ENCODE results near the gene SYNPO2.
"Not testable (repeated sequence)": the region's sequence is repeated elsewhere in the genome, so short reads cannot be mapped to it uniquely, and the experiment has no call there.

The SYNPO2 gene

GRCh38 chr4:118967393-118967792 is 78.7 kb downstream of the SYNPO2 start:
- H3K4me3 ChIP-seq (ENCODE audit: low read length): no peak overlapping the region
- H3K27me3 ChIP-seq (ENCODE audit: control insufficient read depth, insufficient read depth, low read length): no peaks in the 10 kb centered on the region
- H3K9ac ChIP-seq (ENCODE audit: low read length): no peak overlapping the region
- peaks cover 63% of the 10 kb centered on the region for H3K4me1 ChIP-seq (ENCODE audit: control insufficient read depth, insufficient read depth, low read length)
- H3K36me3 ChIP-seq (ENCODE audit: control insufficient read depth, insufficient read depth, low read length): no peaks in the 10 kb centered on the region
- H3K27ac ChIP-seq (ENCODE audit: low read depth, low read length): peak overlapping the region; percentile 80

- H3K4me1 ChIP-seq (ENCODE audit: control insufficient read depth, insufficient read depth, low read length): peaks cover 68% of the 10 kb centered on the region
- H3K27ac ChIP-seq (ENCODE audit: low read depth, low read length): peak overlapping the region; percentile 80
- H3K9ac ChIP-seq (ENCODE audit: low read length): no peak overlapping the region
Observed at GRCh38 chr4:118968005-118968404, 79.4 kb downstream of the SYNPO2 start.

GRCh38 chr4:118968813-118969212 is 80.2 kb downstream of the SYNPO2 start:
- no peak overlapping the region for H3K9ac ChIP-seq (ENCODE audit: low read length)
- peak overlapping the region; percentile 80 for H3K27ac ChIP-seq (ENCODE audit: low read depth, low read length)
- H3K4me1 ChIP-seq (ENCODE audit: control insufficient read depth, insufficient read depth, low read length): peaks cover 72% of the 10 kb centered on the region

More at GRCh38 chr4:118968005-118968404, 79.4 kb downstream of the SYNPO2 start:
- no peaks in the 10 kb centered on the region for H3K36me3 ChIP-seq (ENCODE audit: control insufficient read depth, insufficient read depth, low read length)
- no peak overlapping the region for H3K4me3 ChIP-seq (ENCODE audit: low read length)
- no peaks in the 10 kb centered on the region for H3K27me3 ChIP-seq (ENCODE audit: control insufficient read depth, insufficient read depth, low read length)

GRCh38 chr4:118969359-118969758 is 80.7 kb downstream of the SYNPO2 start:
- no peak overlapping the region for H3K9ac ChIP-seq (ENCODE audit: low read length)
- H3K4me3 ChIP-seq (ENCODE audit: low read length): no peak overlapping the region
- peak overlapping the region; percentile 80 for H3K27ac ChIP-seq (ENCODE audit: low read depth, low read length)
- H3K27me3 ChIP-seq (ENCODE audit: control insufficient read depth, insufficient read depth, low read length): no peaks in the 10 kb centered on the region
- H3K36me3 ChIP-seq (ENCODE audit: control insufficient read depth, insufficient read depth, low read length): no peaks in the 10 kb centered on the region
- H3K4me1 ChIP-seq (ENCODE audit: control insufficient read depth, insufficient read depth, low read length): peaks cover 75% of the 10 kb centered on the region

More at GRCh38 chr4:118968813-118969212, 80.2 kb downstream of the SYNPO2 start:
- Histone ChIP-seq H3K27me3 (ENCODE audit: control insufficient read depth, insufficient read depth, low read length) (no peaks in the 10 kb centered on the region), H3K36me3 (ENCODE audit: control insufficient read depth, insufficient read depth, low read length) (no peaks in the 10 kb centered on the region), H3K4me3 (ENCODE audit: low read length) (no peak overlapping the region)

GRCh38 chr4:118972167-118972566 is 83.5 kb downstream of the SYNPO2 start:
- H3K36me3 ChIP-seq (ENCODE audit: control insufficient read depth, insufficient read depth, low read length): no peaks in the 10 kb centered on the region
- peak overlapping the region; percentile 80 for H3K27ac ChIP-seq (ENCODE audit: low read depth, low read length)
- no peaks in the 10 kb centered on the region for H3K27me3 ChIP-seq (ENCODE audit: control insufficient read depth, insufficient read depth, low read length)
- H3K9ac ChIP-seq (ENCODE audit: low read length): no peak overlapping the region
- peaks cover 64% of the 10 kb centered on the region for H3K4me1 ChIP-seq (ENCODE audit: control insufficient read depth, insufficient read depth, low read length)
- no peak overlapping the region for H3K4me3 ChIP-seq (ENCODE audit: low read length)

- Histone ChIP-seq H3K27ac (ENCODE audit: low read depth, low read length) (peak overlapping the region; percentile 73), H3K36me3 (ENCODE audit: control insufficient read depth, insufficient read depth, low read length) (no peaks in the 10 kb centered on the region), H3K4me1 (ENCODE audit: control insufficient read depth, insufficient read depth, low read length) (peaks cover 55% of the 10 kb centered on the region), H3K4me3 (ENCODE audit: low read length) (no peak overlapping the region), H3K27me3 (ENCODE audit: control insufficient read depth, insufficient read depth, low read length) (no peaks in the 10 kb centered on the region), H3K9ac (ENCODE audit: low read length) (no peak overlapping the region)
Observed at GRCh38 chr4:118973295-118973694, 84.6 kb downstream of the SYNPO2 start.

GRCh38 chr4:118974758-118975157 is 86.1 kb downstream of the SYNPO2 start:
- Histone ChIP-seq H3K4me1 (ENCODE audit: control insufficient read depth, insufficient read depth, low read length) (peaks cover 43% of the 10 kb centered on the region), H3K9ac (ENCODE audit: low read length) (no peak overlapping the region), H3K36me3 (ENCODE audit: control insufficient read depth, insufficient read depth, low read length) (no peaks in the 10 kb centered on the region), H3K27me3 (ENCODE audit: control insufficient read depth, insufficient read depth, low read length) (no peaks in the 10 kb centered on the region), H3K4me3 (ENCODE audit: low read length) (no peak overlapping the region), H3K27ac (ENCODE audit: low read depth, low read length) (peak overlapping the region; percentile 73)

GRCh38 chr4:118975449-118976192 is 87.0 kb downstream of the SYNPO2 start:
- no peak overlapping the region for H3K4me3 ChIP-seq (ENCODE audit: low read length)
- no peak overlapping the region for H3K9ac ChIP-seq (ENCODE audit: low read length)
- peaks cover 44% of the 10 kb centered on the region for H3K4me1 ChIP-seq (ENCODE audit: control insufficient read depth, insufficient read depth, low read length)
- H3K27me3 ChIP-seq (ENCODE audit: control insufficient read depth, insufficient read depth, low read length): no peaks in the 10 kb centered on the region
- peak overlapping the region; percentile 73 for H3K27ac ChIP-seq (ENCODE audit: low read depth, low read length)
- H3K36me3 ChIP-seq (ENCODE audit: control insufficient read depth, insufficient read depth, low read length): no peaks in the 10 kb centered on the region

- Histone ChIP-seq H3K27ac (ENCODE audit: low read depth, low read length) (peak overlapping the region; percentile 73), H3K4me1 (ENCODE audit: control insufficient read depth, insufficient read depth, low read length) (peaks cover 47% of the 10 kb centered on the region)
- not testable (repeated sequence) for H3K36me3 ChIP-seq (ENCODE audit: control insufficient read depth, insufficient read depth, low read length); H3K27me3 ChIP-seq (ENCODE audit: control insufficient read depth, insufficient read depth, low read length); H3K4me3 ChIP-seq (ENCODE audit: low read length); H3K9ac ChIP-seq (ENCODE audit: low read length)
Observed at GRCh38 chr4:118976193-118976560, 87.5 kb downstream of the SYNPO2 start.

GRCh38 chr4:118977100-118977499 is 88.4 kb downstream of the SYNPO2 start:
- peaks cover 48% of the 10 kb centered on the region for H3K4me1 ChIP-seq (ENCODE audit: control insufficient read depth, insufficient read depth, low read length)
- H3K27ac ChIP-seq (ENCODE audit: low read depth, low read length): peak overlapping the region; percentile 28
- H3K36me3 ChIP-seq (ENCODE audit: control insufficient read depth, insufficient read depth, low read length); H3K27me3 ChIP-seq (ENCODE audit: control insufficient read depth, insufficient read depth, low read length); H3K9ac ChIP-seq (ENCODE audit: low read length); H3K4me3 ChIP-seq (ENCODE audit: low read length): not testable (repeated sequence)

- Histone ChIP-seq H3K27ac (ENCODE audit: low read depth, low read length) (peak overlapping the region; percentile 30), H3K4me1 (ENCODE audit: control insufficient read depth, insufficient read depth, low read length) (peaks cover 50% of the 10 kb centered on the region), H3K27me3 (ENCODE audit: control insufficient read depth, insufficient read depth, low read length) (no peaks in the 10 kb centered on the region), H3K4me3 (ENCODE audit: low read length) (no peak overlapping the region), H3K9ac (ENCODE audit: low read length) (no peak overlapping the region), H3K36me3 (ENCODE audit: control insufficient read depth, insufficient read depth, low read length) (no peaks in the 10 kb centered on the region)
Observed at GRCh38 chr4:118979712-118980111, 91.1 kb downstream of the SYNPO2 start.

- peaks cover 45% of the 10 kb centered on the region for H3K4me1 ChIP-seq (ENCODE audit: control insufficient read depth, insufficient read depth, low read length)
- no peak overlapping the region for H3K9ac ChIP-seq (ENCODE audit: low read length)
- no peaks in the 10 kb centered on the region for H3K36me3 ChIP-seq (ENCODE audit: control insufficient read depth, insufficient read depth, low read length)
- H3K27ac ChIP-seq (ENCODE audit: low read depth, low read length): peak overlapping the region; percentile 68
- H3K27me3 ChIP-seq (ENCODE audit: control insufficient read depth, insufficient read depth, low read length): no peaks in the 10 kb centered on the region
- H3K4me3 ChIP-seq (ENCODE audit: low read length): no peak overlapping the region
Observed at GRCh38 chr4:118981171-118981838, 92.7 kb downstream of the SYNPO2 start.
